WTC11 (cell line): Measurements from ENCODE around the gene DAPK1. TPM values are rescaled to one million over a fixed set of nuclear protein-coding genes. Genes with fewer than 3 reads are reported as not detected.

Experiments used
- ATAC-seq: fragments of 200-7000 bp; cut with Tn5 transposase; 2 replicates; pipeline ENCODE4 v1.10.0; 2021; ENCODE audit warnings: mild to moderate bottlenecking, moderate library complexity
- CTCF ChIA-PET: fragments of 300-600 bp; sonication (Branson Sonifier 250); formaldehyde crosslinking; loops from one replicate; lab custom pipeline; 2021; ENCODE audit warnings: antibody characterized with exemption; lab: Charles Lee
- POLR2A ChIA-PET: fragments of 350-600 bp; sonication (Branson Sonifier 250); formaldehyde crosslinking; loops from one replicate; lab custom pipeline; 2021; ENCODE audit warnings: antibody characterized with exemption; lab: Charles Lee
- DNase-seq: peaks from one replicate; pipeline ENCODE4 v3.0.0; 2021; ENCODE audit warnings: low spot score
- H3K27ac Mint-ChIP-seq: 2 replicates; pipeline ENCODE4 v1.8.0; 2021; ENCODE audit warnings: mixed read lengths
- H3K27me3 Mint-ChIP-seq: 2 replicates; pipeline ENCODE4 v1.8.0; 2021; ENCODE audit warnings: low read depth, mild to moderate bottlenecking, moderate library complexity, mixed read lengths
- H3K36me3 Mint-ChIP-seq: 2 replicates; pipeline ENCODE4 v1.8.0; 2021; ENCODE audit warnings: mixed read lengths
- H3K4me1 Mint-ChIP-seq: 2 replicates; pipeline ENCODE4 v1.8.0; 2022; ENCODE audit warnings: mixed read lengths
- H3K4me3 Mint-ChIP-seq: 2 replicates; pipeline ENCODE4 v1.8.0; 2021; ENCODE audit warnings: mild to moderate bottlenecking, moderate library complexity, mixed read lengths
- H3K9me3 Mint-ChIP-seq: 2 replicates; pipeline ENCODE4 v1.8.0; 2021; ENCODE audit warnings: mixed read lengths
- CREB1 ChIP-seq: sonication (generic); formaldehyde crosslinking; IDR thresholded peaks from 2 replicates; pipeline ENCODE4 v1.8.0; 2023; ENCODE audit warnings: mild to moderate bottlenecking, missing genetic modification reagents
- CTCF ChIP-seq: fragments of 200-600 bp; IDR thresholded peaks from 2 replicates; pipeline ENCODE4 v1.8.0; 2022; ENCODE audit warnings: antibody characterized with exemption
- FOXP4 ChIP-seq: sonication (generic); formaldehyde crosslinking; IDR thresholded peaks from 2 replicates; pipeline ENCODE4 v1.8.0; 2022; ENCODE audit warnings: mild to moderate bottlenecking, missing genetic modification reagents
- IRF2 ChIP-seq: sonication (generic); formaldehyde crosslinking; IDR thresholded peaks from 2 replicates; pipeline ENCODE4 v1.8.0; 2022; ENCODE audit warnings: low read depth, missing genetic modification reagents, borderline replicate concordance
- JUN ChIP-seq: sonication (generic); formaldehyde crosslinking; IDR thresholded peaks from 2 replicates; pipeline ENCODE4 v1.8.0; 2023; ENCODE audit warnings: mild to moderate bottlenecking, missing genetic modification reagents
- MYBL2 ChIP-seq: sonication (generic); formaldehyde crosslinking; IDR thresholded peaks from 2 replicates; pipeline ENCODE4 v1.8.1; 2023; ENCODE audit warnings: mild to moderate bottlenecking, moderate library complexity, missing genetic modification reagents
- NR2C2 ChIP-seq: sonication (generic); formaldehyde crosslinking; IDR thresholded peaks from 2 replicates; pipeline ENCODE4 v1.8.0; 2022; ENCODE audit warnings: mild to moderate bottlenecking, missing genetic modification reagents
- RORB ChIP-seq: fragments of 250-450 bp; sonication (Bioruptor Pico); IDR thresholded peaks from 2 replicates; pipeline ENCODE4 v1.9.0; 2021; ENCODE audit warnings: mild to moderate bottlenecking
- STAT6 ChIP-seq: sonication (generic); formaldehyde crosslinking; conservative IDR thresholded peaks from 2 replicates; pipeline ENCODE4 v1.8.1; 2023; ENCODE audit warnings: mild to moderate bottlenecking, low read depth, missing genetic modification reagents, moderate library complexity
- USF2 ChIP-seq: sonication (generic); formaldehyde crosslinking; IDR thresholded peaks from 2 replicates; pipeline ENCODE4 v1.8.1; 2023; ENCODE audit warnings: mild to moderate bottlenecking, missing genetic modification reagents, moderate library complexity
- ZNF512 ChIP-seq: sonication (generic); formaldehyde crosslinking; IDR thresholded peaks from 2 replicates; pipeline ENCODE4 v1.8.1; 2022; ENCODE audit warnings: missing genetic modification reagents, borderline replicate concordance
- total RNA-seq: library from RNA; stranded (reverse); gene quantifications from 3 replicates; pipeline ENCODE4 v1.2.3, GENCODE V29; 2021
- TF ChIP-seq, protein P1 (sequence below): sonication (generic); formaldehyde crosslinking; IDR thresholded peaks from 2 replicates; pipeline ENCODE4 v1.8.1; 2023; ENCODE audit warnings: mild to moderate bottlenecking, missing genetic modification reagents
- TF ChIP-seq, protein P2 (sequence below): sonication (generic); formaldehyde crosslinking; IDR thresholded peaks from 2 replicates; pipeline ENCODE4 v1.8.1; 2022; ENCODE audit warnings: mild to moderate bottlenecking, missing genetic modification reagents, moderate library complexity, borderline replicate concordance
- TF ChIP-seq, protein P3 (sequence below): sonication (generic); formaldehyde crosslinking; IDR thresholded peaks from 2 replicates; pipeline ENCODE4 v1.8.0; 2023; ENCODE audit warnings: missing genetic modification reagents

Gene DAPK1
- total RNA-seq, 1 experiment from 2014 or later: 129 TPM

DNA sequence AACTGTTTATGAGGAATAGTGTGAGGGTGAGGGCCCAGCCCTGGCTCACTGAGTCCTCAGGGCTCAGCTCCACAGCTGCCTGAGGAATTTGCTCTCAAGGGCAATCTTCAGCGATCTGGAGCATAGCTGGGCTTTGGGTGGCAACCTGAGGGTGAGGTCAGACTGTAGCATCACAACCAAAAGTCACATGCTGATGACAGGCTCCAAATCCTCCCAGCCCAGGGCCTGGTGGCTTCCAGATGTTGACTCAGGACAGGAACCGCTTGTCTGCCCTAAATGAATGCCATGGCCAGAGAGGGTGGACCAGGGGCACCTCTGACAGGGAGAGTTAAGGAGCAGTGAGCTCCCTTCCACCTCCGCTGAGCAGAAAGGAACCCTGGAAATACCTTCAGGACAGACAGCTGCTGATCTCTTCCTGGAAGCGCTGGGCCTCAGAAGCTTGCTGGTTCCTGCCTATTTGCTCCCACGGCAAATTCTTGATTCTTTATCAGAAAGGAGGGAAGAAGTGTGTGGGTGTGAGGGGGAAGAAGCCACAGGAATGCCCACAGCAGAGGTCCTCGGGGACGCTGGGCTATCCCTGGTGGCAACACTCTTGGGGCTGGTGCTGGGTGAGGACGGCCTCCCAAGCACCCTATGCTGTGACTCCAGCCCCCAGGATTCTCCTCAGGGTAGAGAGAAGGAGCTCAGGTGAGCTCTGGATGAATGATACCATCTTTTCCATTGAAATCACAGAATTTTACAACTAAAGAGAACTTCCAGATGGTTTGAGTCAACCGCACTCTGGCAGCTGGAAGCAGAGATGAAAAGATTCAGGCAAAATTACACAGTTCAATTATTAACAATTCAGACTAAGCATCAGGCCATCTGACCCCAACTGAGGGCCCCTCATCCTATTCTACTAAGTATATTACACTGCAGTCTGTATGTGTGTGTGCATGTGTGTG is 214.5 kb downstream of the DAPK1 start:
- ChIA-PET CTCF (interaction anchor here (0.7 to 1.1 kb wide), 5 partner anchors 14 to 764 kb away, joined by 3 to 5 read pairs (median 3); partner anchors contain the start of genes CTSL and GAS1), POLR2A (interaction anchor here (0.6 to 0.7 kb wide), 2 partner anchors 14 to 115 kb away, joined by 3 read pairs; partner anchors contain the start of gene CTSL)
- no peak overlapping the region for H3K27ac Mint-ChIP-seq
- H3K4me3 Mint-ChIP-seq: no peak overlapping the region
- no peaks in the 10 kb centered on the region for H3K27me3 Mint-ChIP-seq
- TF ChIP-seq, protein P1, sequence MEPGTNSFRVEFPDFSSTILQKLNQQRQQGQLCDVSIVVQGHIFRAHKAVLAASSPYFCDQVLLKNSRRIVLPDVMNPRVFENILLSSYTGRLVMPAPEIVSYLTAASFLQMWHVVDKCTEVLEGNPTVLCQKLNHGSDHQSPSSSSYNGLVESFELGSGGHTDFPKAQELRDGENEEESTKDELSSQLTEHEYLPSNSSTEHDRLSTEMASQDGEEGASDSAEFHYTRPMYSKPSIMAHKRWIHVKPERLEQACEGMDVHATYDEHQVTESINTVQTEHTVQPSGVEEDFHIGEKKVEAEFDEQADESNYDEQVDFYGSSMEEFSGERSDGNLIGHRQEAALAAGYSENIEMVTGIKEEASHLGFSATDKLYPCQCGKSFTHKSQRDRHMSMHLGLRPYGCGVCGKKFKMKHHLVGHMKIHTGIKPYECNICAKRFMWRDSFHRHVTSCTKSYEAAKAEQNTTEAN: no peak
- TF ChIP-seq MYBL2 (CRISPR knock-in tag) (no peak), CTCF (no peak), RORB (no peak), CREB1 (CRISPR knock-in tag) (no peak), ZNF512 (CRISPR knock-in tag) (no peak), USF2 (CRISPR knock-in tag) (no peak), NR2C2 (CRISPR knock-in tag) (no peak), IRF2 (CRISPR knock-in tag) (no peak), FOXP4 (CRISPR knock-in tag) (no peak), JUN (CRISPR knock-in tag) (no peak), STAT6 (no peak)
- TF ChIP-seq, protein P2, sequence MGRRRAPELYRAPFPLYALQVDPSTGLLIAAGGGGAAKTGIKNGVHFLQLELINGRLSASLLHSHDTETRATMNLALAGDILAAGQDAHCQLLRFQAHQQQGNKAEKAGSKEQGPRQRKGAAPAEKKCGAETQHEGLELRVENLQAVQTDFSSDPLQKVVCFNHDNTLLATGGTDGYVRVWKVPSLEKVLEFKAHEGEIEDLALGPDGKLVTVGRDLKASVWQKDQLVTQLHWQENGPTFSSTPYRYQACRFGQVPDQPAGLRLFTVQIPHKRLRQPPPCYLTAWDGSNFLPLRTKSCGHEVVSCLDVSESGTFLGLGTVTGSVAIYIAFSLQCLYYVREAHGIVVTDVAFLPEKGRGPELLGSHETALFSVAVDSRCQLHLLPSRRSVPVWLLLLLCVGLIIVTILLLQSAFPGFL (CRISPR knock-in tag): no peak
- TF ChIP-seq, protein P3, sequence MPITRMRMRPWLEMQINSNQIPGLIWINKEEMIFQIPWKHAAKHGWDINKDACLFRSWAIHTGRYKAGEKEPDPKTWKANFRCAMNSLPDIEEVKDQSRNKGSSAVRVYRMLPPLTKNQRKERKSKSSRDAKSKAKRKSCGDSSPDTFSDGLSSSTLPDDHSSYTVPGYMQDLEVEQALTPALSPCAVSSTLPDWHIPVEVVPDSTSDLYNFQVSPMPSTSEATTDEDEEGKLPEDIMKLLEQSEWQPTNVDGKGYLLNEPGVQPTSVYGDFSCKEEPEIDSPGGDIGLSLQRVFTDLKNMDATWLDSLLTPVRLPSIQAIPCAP (CRISPR knock-in tag): no peak
- TF ChIP-seq, all 79 proteins: peak for 0
- H3K4me1 Mint-ChIP-seq: no peaks in the 10 kb centered on the region
- no peaks in the 10 kb centered on the region for H3K9me3 Mint-ChIP-seq
- DNase-seq (no peak), ATAC-seq (peak; percentile 59)
- peaks cover 17% of the 10 kb centered on the region for H3K36me3 Mint-ChIP-seq
